Activated CD8-positive, alpha-beta T cell treated with anti-CD3 and anti-CD28 coated beads, Interleukin-2, amount 10 ng/mL, durations not matched to agents 7 days and 5 days (primary cell): ENCODE results near the gene SLC34A3. TPM values are rescaled to one million over a fixed set of nuclear protein-coding genes. Genes with fewer than 3 reads are reported as not detected.

Experiments
- ATAC-seq: fragments of 150-1000 bp; cut with Tn5 transposase; one replicate; pipeline ENCODE4 v1.10.0; 2021; ENCODE audit warnings: moderate library complexity
- CTCF ChIA-PET: fragments of 350-600 bp; sonication (Branson Sonifier 250); formaldehyde crosslinking; loops from one replicate; lab custom pipeline; 2021; ENCODE audit warnings: antibody characterized with exemption; lab: Charles Lee
- POLR2A ChIA-PET: fragments of 350-600 bp; sonication (Branson Sonifier 250); formaldehyde crosslinking; loops from one replicate; lab custom pipeline; 2021; ENCODE audit warnings: antibody characterized with exemption; lab: Charles Lee
- DNase-seq: peaks from one replicate; pipeline ENCODE4 v3.0.0-alpha.2; 2020
- H3K27ac Mint-ChIP-seq: one replicate; pipeline ENCODE4 v1.8.0; 2021; ENCODE audit warnings: mild to moderate bottlenecking, mixed read lengths
- H3K27me3 Mint-ChIP-seq: one replicate; pipeline ENCODE4 v1.8.0; 2021; ENCODE audit warnings: low read depth, mixed read lengths
- H3K36me3 Mint-ChIP-seq: one replicate; pipeline ENCODE4 v1.8.0; 2021; ENCODE audit warnings: low read depth, mixed read lengths
- H3K4me1 Mint-ChIP-seq: one replicate; pipeline ENCODE4 v1.8.0; 2021; ENCODE audit warnings: low read depth, mixed read lengths
- H3K4me3 Mint-ChIP-seq: one replicate; pipeline ENCODE4 v1.8.0; 2021; ENCODE audit warnings: mild to moderate bottlenecking, mixed read lengths
- H3K9me3 Mint-ChIP-seq: one replicate; pipeline ENCODE4 v1.8.0; 2022; ENCODE audit warnings: mixed read lengths; ENCODE audit not compliant: insufficient read depth
- total RNA-seq, 2 experiments: library from RNA; stranded (reverse); gene quantifications; one replicate each; pipeline ENCODE4 v1.2.3, GENCODE V29; 2021

SLC34A3 gene
- total RNA-seq, 2 experiments from 2014 or later, result not detected

- POLR2A ChIA-PET, result interaction anchor here (0.8 to 2.6 kb wide), 4 partner anchors 16 to 76 kb away, joined by 3 to 12 read pairs (median 6); partner anchors contain the start of gene RNF208
- peaks cover 44% of the 10 kb centered on the region for H3K4me1 Mint-ChIP-seq
These were observed 24.1 kb upstream of the SLC34A3 start for GRCh38 chr9:137206602-137207001.

GRCh38 chr9:137211532-137211931, 19.2 kb upstream of the SLC34A3 start:
- Mint-ChIP-seq H3K36me3 (peaks cover 27% of the 10 kb centered on the region), H3K4me1 (peaks cover 16% of the 10 kb centered on the region), H3K27ac (no peak overlapping the region), H3K9me3 (no peaks in the 10 kb centered on the region), H3K4me3 (no peak overlapping the region), H3K27me3 (no peaks in the 10 kb centered on the region)
- ATAC-seq, result no peak
- no peak for DNase-seq
- CTCF ChIA-PET, result no interaction called here
- POLR2A ChIA-PET, result no interaction called here

More at GRCh38 chr9:137206602-137207001, 24.1 kb upstream of the SLC34A3 start:
- no peaks in the 10 kb centered on the region for H3K9me3 Mint-ChIP-seq
- peak overlapping the region; percentile 97 for H3K27ac Mint-ChIP-seq
- DNase-seq, result no peak
- H3K27me3 Mint-ChIP-seq, result no peaks in the 10 kb centered on the region
- H3K4me3 Mint-ChIP-seq, result peak overlapping the region; percentile 94
- ATAC-seq, result no peak
- peaks cover 37% of the 10 kb centered on the region for H3K36me3 Mint-ChIP-seq
- CTCF ChIA-PET, result interaction anchor here (1.4 to 1.6 kb wide), 2 partner anchors 30 to 171 kb away, joined by 3 to 5 read pairs; no protein-coding TSS in a partner anchor

- peaks cover 18% of the 10 kb centered on the region for H3K36me3 Mint-ChIP-seq
- no peaks in the 10 kb centered on the region for H3K9me3 Mint-ChIP-seq
- H3K27ac Mint-ChIP-seq, result no peak overlapping the region
- peaks cover 6% of the 10 kb centered on the region for H3K4me1 Mint-ChIP-seq
- DNase-seq, result no peak
- POLR2A ChIA-PET, result no interaction called here
- no peak for ATAC-seq
- CTCF ChIA-PET, result no interaction called here
- no peak overlapping the region for H3K4me3 Mint-ChIP-seq
- no peaks in the 10 kb centered on the region for H3K27me3 Mint-ChIP-seq
These were observed 18.2 kb upstream of the SLC34A3 start for GRCh38 chr9:137212520-137212919.

- Mint-ChIP-seq H3K27me3 (no peaks in the 10 kb centered on the region), H3K4me3 (no peak overlapping the region), H3K27ac (no peak overlapping the region), H3K36me3 (peaks cover 15% of the 10 kb centered on the region), H3K4me1 (peaks cover 3% of the 10 kb centered on the region), H3K9me3 (no peaks in the 10 kb centered on the region)
- no peak for DNase-seq
- ChIA-PET POLR2A (interaction anchor here (0.9 kb wide), 1 partner anchor 98 kb away, joined by 3 read pairs; no protein-coding TSS in a partner anchor), CTCF (no interaction called here)
- no peak for ATAC-seq
These were observed 17.3 kb upstream of the SLC34A3 start for GRCh38 chr9:137213160-137214060.

- Mint-ChIP-seq H3K4me1 (no peaks in the 10 kb centered on the region), H3K27ac (no peak overlapping the region), H3K4me3 (no peak overlapping the region), H3K9me3 (no peaks in the 10 kb centered on the region), H3K36me3 (peaks cover 6% of the 10 kb centered on the region), H3K27me3 (no peaks in the 10 kb centered on the region)
- CTCF ChIA-PET, result no interaction called here
- DNase-seq (no peak), ATAC-seq (no peak)
- POLR2A ChIA-PET, result interaction anchor here (1.2 kb wide), 1 partner anchor 26 kb away, joined by 3 read pairs; no protein-coding TSS in a partner anchor
These were observed 16.1 kb upstream of the SLC34A3 start for GRCh38 chr9:137214620-137215019.

GRCh38 chr9:137215196-137215986, 15.3 kb upstream of the SLC34A3 start:
- peaks cover 4% of the 10 kb centered on the region for H3K36me3 Mint-ChIP-seq
- ChIA-PET CTCF (no interaction called here), POLR2A (interaction anchor here (1.1 to 1.5 kb wide), 4 partner anchors 11 to 26 kb away, joined by 3 to 5 read pairs (median 4); partner anchors contain the start of genes TPRN and TUBB4B)
- no peak for ATAC-seq
- no peaks in the 10 kb centered on the region for H3K27me3 Mint-ChIP-seq
- H3K9me3 Mint-ChIP-seq, result no peaks in the 10 kb centered on the region
- no peaks in the 10 kb centered on the region for H3K4me1 Mint-ChIP-seq
- H3K4me3 Mint-ChIP-seq, result no peak overlapping the region
- DNase-seq, result no peak
- H3K27ac Mint-ChIP-seq, result no peak overlapping the region

- H3K27me3 Mint-ChIP-seq, result no peaks in the 10 kb centered on the region
- no peak overlapping the region for H3K4me3 Mint-ChIP-seq
- no peak for DNase-seq
- ATAC-seq, result no peak
- no peaks in the 10 kb centered on the region for H3K9me3 Mint-ChIP-seq
- peaks cover 2% of the 10 kb centered on the region for H3K4me1 Mint-ChIP-seq
- H3K27ac Mint-ChIP-seq, result no peak overlapping the region
- ChIA-PET CTCF (no interaction called here), POLR2A (interaction anchor here (1.1 to 1.5 kb wide), 4 partner anchors 9 to 25 kb away, joined by 3 to 5 read pairs (median 4); partner anchors contain the start of genes TPRN and TUBB4B)
- no peaks in the 10 kb centered on the region for H3K36me3 Mint-ChIP-seq
These were observed 14.3 kb upstream of the SLC34A3 start for GRCh38 chr9:137216188-137216965.

GRCh38 chr9:137217276-137218211, 13.2 kb upstream of the SLC34A3 start:
- ATAC-seq (no peak), DNase-seq (no peak)
- Mint-ChIP-seq H3K9me3 (no peaks in the 10 kb centered on the region), H3K27ac (no peak overlapping the region), H3K36me3 (no peaks in the 10 kb centered on the region), H3K27me3 (no peaks in the 10 kb centered on the region), H3K4me1 (peaks cover 2% of the 10 kb centered on the region), H3K4me3 (no peak overlapping the region)
- ChIA-PET CTCF (no interaction called here), POLR2A (interaction anchor here (1.4 to 1.5 kb wide), 2 partner anchors 10 to 14 kb away, joined by 4 read pairs; no protein-coding TSS in a partner anchor)

- Mint-ChIP-seq H3K4me3 (no peak overlapping the region), H3K9me3 (no peaks in the 10 kb centered on the region), H3K27ac (no peak overlapping the region), H3K4me1 (peaks cover 7% of the 10 kb centered on the region), H3K27me3 (no peaks in the 10 kb centered on the region), H3K36me3 (no peaks in the 10 kb centered on the region)
- no peak for ATAC-seq
- POLR2A ChIA-PET, result no interaction called here
- DNase-seq, result no peak
- CTCF ChIA-PET, result interaction anchor here (1.4 kb wide), 1 partner anchor 29 kb away, joined by 5 read pairs; the partner anchor contains the start of genes ANAPC2 and SSNA1
These were observed 12.4 kb upstream of the SLC34A3 start for GRCh38 chr9:137218212-137218753.

GRCh38 chr9:137218754-137219271, 11.9 kb upstream of the SLC34A3 start:
- Mint-ChIP-seq H3K36me3 (no peaks in the 10 kb centered on the region), H3K4me1 (peaks cover 7% of the 10 kb centered on the region), H3K4me3 (no peak overlapping the region), H3K9me3 (no peaks in the 10 kb centered on the region), H3K27me3 (no peaks in the 10 kb centered on the region), H3K27ac (no peak overlapping the region)
- POLR2A ChIA-PET, result interaction anchor here (1.5 kb wide), 1 partner anchor 14 kb away, joined by 4 read pairs; no protein-coding TSS in a partner anchor
- CTCF ChIA-PET, result interaction anchor here (1.4 kb wide), 1 partner anchor 30 kb away, joined by 5 read pairs; the partner anchor contains the start of genes ANAPC2 and SSNA1
- no peak for DNase-seq
- no peak for ATAC-seq
